Stimulated activated CD8-positive, alpha-beta memory T cell treated with anti-CD3 and anti-CD28 coated beads, Interleukin-15, amount 100 ng/mL, for 24 hours (primary cell): ENCODE data around the gene BLZF1.
"Not testable (repeated sequence)": the region's sequence is repeated elsewhere in the genome, so short reads cannot be mapped to it uniquely, and the experiment has no call there.

Source experiments
- DNase-seq: peaks from one replicate; pipeline ENCODE4 v3.0.0-alpha.2; 2020; ENCODE audit warnings: low read depth

Gene BLZF1

GRCh38 chr1:169360415-169360814 lies 7.6 kb upstream of the BLZF1 start:
- DNase-seq, result no peak

- DNase-seq, result no peak
These were observed 6.7 kb upstream of the BLZF1 start for GRCh38 chr1:169361281-169361680.

GRCh38 chr1:169363046-169363730 lies 4.8 kb upstream of the BLZF1 start:
- no peak for DNase-seq

- DNase-seq, result no peak
These were observed 3.0 kb upstream of the BLZF1 start for GRCh38 chr1:169364948-169365347.

- DNase-seq, result no peak
These were observed 804 bp upstream of the BLZF1 start for GRCh38 chr1:169367096-169367685.

- DNase-seq, result no peak
These were observed 393 bp downstream of the BLZF1 start for GRCh38 chr1:169368406-169368769.

GRCh38 chr1:169371404-169371803 lies 3.4 kb downstream of the BLZF1 start:
- DNase-seq, result no peak

GRCh38 chr1:169381162-169381561 lies 13.2 kb downstream of the BLZF1 start:
- no peak for DNase-seq

GRCh38 chr1:169383449-169383848 lies 15.5 kb downstream of the BLZF1 start:
- no peak for DNase-seq

GRCh38 chr1:169387399-169387798 lies 19.4 kb downstream of the BLZF1 start:
- DNase-seq, result no peak

GRCh38 chr1:169390303-169390702 lies 22.3 kb downstream of the BLZF1 start:
- DNase-seq, result no peak

GRCh38 chr1:169392406-169392805 lies 24.4 kb downstream of the BLZF1 start:
- no peak for DNase-seq

- no peak for DNase-seq
These were observed 28.0 kb downstream of the BLZF1 start for GRCh38 chr1:169395955-169396354.

GRCh38 chr1:169402578-169402977 lies 34.6 kb downstream of the BLZF1 start:
- not testable (repeated sequence) for DNase-seq

- DNase-seq, result not testable (repeated sequence)
These were observed 40.3 kb downstream of the BLZF1 start for GRCh38 chr1:169408340-169408739.

- no peak for DNase-seq
These were observed 47.0 kb downstream of the BLZF1 start for GRCh38 chr1:169414952-169415351.

GRCh38 chr1:169421309-169421708 lies 53.3 kb downstream of the BLZF1 start:
- no peak for DNase-seq

- DNase-seq, result no peak
These were observed 58.2 kb downstream of the BLZF1 start for GRCh38 chr1:169426174-169426705.

GRCh38 chr1:169427081-169427641 lies 59.2 kb downstream of the BLZF1 start, which contains the start of gene CCDC181:
CCDC181 (minus strand) TSS chr1:169427474; CDS start chr1:169424927, 2,547 bp downstream.
- DNase-seq, result peak; percentile 9
